ENCODE results near the gene ADAM23.

DNA sequence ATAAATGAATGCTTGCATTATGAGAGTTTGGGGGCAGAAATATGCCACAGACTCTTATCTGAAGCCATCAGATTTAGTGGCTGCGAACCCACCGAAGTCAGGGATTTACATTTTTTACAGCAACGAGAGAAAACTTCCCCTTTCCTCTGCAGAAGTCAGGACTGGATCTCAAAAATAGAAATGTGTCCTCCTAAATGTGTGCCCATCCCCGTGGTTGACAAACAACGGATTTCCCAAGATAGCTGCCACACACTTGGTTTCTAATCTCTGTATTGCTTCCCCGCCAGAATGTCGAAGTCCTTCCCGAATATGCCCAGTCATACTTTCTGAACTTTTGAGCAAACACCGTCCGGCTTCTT is 879 bp upstream of the ADAM23 start:
- TF ChIP-seq EZH2 (IDR thresholded peaks at IDR 0.05; ENCODE audit: borderline replicate concordance), result no peak
- TF ChIP-seq CTCF (IDR thresholded peaks at IDR 0.05; ENCODE audit: poor library complexity), result no peak
- no peak for TF ChIP-seq EZH2phosphoT487 (IDR thresholded peaks at IDR 0.05; ENCODE audit: low read depth, severe bottlenecking, unreplicated experiment)
